ENCODE measurements around the gene DMGDH.

The DMGDH gene

DNA sequence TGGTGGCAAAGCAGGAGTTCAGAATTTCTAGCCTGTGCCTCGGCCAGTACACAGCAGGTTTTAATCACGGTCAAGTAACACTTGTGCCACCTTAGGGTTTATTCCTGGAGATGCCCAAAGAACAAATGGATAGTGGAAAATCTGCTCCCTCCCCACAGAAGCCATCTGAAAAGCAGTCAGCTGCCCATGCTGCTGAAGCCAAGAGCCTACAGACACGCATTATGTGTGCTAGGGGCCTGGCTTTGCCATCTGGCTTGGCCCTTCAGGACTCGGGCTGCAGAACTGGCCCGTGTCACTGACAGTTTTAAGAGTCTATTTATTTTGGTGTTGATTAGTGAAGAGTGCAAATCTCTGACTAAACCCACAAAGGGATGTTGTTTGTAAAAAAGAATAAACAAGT lies 95.5 kb downstream of the DMGDH start:
- no peak for DNase-seq (ENCODE audit: low read depth)

DNA sequence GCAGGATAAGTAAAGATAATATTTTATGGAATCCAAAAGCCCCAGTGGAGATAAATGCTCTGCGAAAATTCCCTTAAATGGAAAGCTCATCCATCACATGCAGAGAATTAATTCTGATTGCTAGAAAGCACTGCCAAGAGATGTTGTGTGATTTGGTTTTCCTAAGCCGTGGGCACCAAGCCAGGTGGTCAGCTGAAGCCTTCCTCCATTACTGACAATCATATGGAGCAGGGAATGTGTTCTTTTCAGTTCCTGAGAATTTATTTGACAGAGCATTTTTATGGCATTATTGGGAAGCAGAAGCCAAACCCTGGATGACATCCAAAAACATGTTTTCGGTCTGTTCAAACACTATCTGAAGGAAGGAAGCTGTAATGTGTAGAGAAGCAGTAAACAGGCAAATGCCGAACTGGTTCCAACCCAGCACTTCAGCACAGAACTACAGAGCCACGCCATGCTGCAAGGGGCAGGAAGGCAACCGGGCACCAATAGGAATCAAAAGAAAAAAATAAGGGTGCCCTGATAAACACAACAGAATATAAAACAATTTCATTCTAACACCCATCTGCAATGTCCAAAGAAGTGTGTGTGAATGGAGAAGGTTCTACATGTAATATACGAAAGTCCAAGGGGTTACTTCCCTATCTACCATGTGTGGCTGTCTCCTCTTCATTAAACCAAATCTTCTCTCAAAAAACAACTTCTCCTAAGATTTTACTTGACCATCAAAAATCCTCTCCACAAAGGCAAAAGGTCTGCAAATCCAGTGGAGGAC lies 96.6 kb downstream of the DMGDH start:
- no peak for DNase-seq (ENCODE audit: low read depth)

DNA sequence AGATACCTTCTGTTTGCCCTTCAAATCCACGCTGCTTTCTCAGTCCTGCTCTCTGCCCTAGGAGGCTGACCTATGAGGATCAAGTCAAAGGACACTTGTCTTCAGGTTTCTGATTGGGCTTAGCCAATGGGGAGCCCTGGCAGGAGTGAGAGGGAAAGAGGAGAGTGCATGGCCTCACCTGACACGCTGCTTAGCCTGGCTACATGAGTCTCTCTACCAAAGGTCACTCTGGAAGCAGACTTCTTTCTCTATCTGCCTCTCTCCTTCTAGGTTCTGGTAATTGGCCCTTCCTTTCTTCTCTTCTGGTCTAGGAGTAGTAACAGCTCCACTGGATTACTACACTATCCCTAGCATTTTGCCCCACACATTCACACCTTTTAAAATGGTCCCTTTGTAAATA lies 97.5 kb downstream of the DMGDH start:
- DNase-seq (ENCODE audit: low read depth), result no peak

DNA sequence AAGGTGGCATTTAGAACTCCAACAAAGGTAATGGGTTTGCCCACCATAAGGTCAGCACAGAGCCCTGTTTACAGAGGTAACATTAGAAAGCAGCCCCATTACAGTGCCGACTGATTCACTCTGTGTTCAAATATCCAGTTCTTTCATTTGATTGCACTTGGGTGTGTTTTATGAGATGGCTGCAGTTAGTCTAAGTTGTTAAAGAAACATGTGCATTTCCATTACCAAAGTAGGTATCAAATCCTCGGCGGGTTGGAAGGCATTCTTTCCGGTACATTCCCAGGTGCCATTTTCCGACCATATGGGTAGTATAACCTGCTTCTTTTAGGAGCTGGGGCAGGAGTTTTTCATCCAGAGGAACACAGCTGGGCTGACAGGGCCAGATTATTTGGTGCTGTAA lies 100.7 kb downstream of the DMGDH start:
- no peak for DNase-seq (ENCODE audit: low read depth)

DNA sequence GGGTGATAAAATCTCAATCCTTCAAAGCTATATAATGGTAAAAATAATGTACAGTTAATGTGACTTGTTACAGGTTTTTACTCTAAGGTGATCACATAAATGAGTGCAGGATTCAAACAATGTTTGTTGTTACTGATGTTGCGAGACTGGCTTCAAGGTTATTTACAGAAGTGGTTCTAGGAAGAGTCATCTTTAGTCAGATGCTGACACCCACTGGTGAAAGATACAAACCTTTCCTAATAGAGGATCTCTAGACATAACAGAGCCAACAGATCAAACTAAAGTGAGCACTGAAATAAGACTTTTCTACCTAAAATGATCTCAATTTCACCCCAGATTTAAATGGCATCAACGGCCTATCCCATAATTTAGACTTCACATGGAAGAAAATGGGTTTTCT lies 104.6 kb downstream of the DMGDH start:
- DNase-seq (ENCODE audit: low read depth), result peak; percentile 42

DNA sequence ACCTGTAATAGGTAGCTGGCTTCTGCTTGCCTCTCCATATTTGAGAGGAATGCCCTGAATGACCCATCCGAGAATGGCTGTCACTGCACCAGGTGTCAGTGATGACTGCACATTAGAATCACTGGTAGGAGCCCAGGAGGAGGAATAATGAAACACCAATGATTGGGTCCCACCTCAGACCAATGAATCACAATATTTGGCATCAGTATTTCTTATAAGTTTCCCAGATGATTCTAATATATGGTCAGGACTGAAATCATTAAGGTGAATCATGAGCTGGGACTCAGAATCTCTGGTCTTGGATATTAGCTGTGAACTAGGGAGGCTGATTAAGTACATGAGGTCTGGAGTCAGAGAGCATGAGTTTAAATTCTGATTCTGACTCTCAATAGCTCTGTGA lies 107.7 kb downstream of the DMGDH start:
- peak; percentile 15 for DNase-seq (ENCODE audit: low read depth)

DNA sequence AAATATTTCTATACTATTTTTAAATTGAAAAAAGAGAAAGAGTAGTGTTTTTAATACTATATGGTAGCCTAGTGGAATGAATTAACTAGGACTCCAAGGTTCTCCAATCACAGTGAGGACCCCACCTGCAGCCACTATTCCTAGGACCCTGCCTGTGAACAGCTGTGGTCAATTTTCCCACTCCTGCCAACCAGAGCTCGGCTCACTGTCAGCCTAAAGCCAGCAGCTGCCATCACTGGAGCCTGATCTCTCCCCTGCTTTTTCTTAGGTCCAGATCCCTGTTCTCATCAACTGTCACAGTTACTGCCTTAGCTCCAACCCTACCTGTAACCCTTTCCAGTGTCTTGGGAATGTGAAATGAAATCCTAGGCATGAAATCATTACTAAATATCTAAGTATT lies 109.7 kb downstream of the DMGDH start:
- DNase-seq (ENCODE audit: low read depth), result no peak

DNA sequence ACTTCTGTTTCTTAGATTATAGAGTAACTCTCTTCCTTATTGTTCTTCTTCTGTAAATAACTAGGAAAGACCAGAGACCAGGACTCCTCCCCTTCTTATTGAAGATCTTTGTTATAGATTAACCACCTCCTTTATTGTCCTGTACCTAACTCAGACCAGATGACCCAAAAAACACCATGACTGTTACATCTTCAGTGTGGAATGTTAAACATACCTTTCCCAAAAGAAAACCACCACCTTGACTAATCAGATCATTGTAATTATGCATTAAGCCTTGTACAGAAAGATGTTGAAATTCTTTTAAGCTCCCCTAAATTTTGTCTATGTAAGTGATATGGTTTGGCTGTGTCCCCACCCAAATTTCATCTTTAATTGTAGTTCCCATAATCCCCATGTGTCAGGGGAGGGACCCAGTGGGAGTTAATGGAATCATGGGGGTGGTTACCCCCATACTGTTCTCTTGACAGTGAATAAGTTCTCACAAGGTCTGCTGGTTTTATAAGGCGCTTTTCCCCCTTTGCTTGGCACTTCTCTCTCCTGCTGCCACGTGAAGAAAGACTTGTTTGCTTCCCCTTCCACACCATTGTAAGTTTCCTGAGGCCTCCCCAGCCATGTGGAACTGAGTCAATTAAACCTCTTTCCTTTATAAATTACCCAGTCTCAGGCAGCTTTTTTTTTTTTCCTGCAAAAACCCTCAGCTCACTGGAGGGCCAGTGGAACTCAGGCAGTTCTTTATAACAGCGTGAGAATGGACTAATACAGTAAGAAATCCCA lies 110.6 kb downstream of the DMGDH start:
- no peak for DNase-seq (ENCODE audit: low read depth)

DNA sequence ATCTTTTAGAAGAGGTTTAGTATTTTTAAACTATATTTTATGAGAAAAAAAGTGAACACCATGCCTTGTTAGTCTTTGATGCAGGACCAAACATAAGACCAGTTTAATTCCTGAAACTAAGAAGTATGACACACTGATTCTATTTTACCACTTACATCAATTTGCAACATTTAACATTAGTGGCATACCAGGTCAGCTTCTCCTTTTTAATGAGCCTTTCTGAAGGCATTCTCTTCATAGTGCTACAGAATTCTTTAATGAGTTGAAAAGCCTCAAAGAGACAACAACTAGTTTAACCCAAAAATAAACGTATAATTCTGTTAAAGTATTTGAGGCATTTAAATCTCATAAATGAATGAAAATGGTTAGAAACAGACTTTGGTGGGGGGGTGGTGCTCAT lies 112.6 kb downstream of the DMGDH start:
- DNase-seq (ENCODE audit: low read depth), result no peak

DNA sequence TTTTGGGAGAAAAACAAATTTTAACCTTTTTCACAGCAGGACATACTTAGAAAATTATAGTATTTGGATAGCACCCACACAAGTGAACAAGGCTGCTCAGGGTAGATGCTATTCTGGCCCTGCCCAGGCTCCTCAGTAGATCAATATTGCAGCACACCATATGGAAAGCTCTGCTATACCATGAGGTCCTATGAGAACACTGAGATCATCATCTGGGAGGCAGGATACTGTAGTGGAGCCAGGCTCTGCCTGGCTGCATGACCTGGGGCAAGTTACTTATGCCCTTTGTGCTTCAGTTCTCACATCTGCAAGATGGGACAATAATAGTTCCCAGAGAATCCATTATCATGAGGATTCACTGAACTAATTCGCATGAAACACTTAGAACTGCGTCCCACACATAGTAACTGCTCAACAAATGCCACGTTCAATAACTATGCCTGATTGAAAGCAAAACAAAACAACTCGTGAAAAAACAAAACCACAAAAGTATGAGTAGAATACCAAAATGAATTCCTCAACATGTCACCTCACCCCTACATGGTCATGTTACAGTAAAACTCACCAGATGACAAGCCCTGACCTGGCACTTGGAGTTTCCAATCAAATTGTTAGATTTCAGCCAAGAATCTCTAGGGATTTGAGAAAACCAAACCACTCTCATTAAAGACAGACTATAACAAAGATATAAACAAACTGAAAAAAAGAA lies 116.2 kb downstream of the DMGDH start:
- no peak for DNase-seq (ENCODE audit: low read depth)
